ENCODE data around the gene CTNNA3.
"Not testable (repeated sequence)": the region's sequence is repeated elsewhere in the genome, so short reads cannot be mapped to it uniquely, and the experiment has no call there.

DNA sequence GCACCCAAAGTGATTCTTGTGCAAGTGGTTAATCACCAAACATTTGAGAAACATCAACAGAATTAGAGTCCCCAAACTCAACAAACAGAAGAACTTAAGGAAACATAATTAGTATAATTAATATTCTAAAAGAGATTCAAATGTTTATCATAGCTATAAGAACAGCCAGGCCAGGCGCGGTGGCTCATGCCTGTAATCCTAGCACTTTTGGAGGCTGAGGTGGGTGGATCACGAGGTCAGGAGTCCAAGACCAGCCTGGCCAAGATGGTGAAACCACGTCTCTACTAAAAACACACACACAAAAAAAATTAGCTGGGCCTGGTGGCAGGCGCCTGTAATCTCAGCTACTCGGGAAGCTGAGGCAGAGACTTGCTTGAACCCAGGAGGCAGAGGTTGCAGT, 488.1 kb downstream of the CTNNA3 start:
- TF ChIP-seq, protein P1, sequence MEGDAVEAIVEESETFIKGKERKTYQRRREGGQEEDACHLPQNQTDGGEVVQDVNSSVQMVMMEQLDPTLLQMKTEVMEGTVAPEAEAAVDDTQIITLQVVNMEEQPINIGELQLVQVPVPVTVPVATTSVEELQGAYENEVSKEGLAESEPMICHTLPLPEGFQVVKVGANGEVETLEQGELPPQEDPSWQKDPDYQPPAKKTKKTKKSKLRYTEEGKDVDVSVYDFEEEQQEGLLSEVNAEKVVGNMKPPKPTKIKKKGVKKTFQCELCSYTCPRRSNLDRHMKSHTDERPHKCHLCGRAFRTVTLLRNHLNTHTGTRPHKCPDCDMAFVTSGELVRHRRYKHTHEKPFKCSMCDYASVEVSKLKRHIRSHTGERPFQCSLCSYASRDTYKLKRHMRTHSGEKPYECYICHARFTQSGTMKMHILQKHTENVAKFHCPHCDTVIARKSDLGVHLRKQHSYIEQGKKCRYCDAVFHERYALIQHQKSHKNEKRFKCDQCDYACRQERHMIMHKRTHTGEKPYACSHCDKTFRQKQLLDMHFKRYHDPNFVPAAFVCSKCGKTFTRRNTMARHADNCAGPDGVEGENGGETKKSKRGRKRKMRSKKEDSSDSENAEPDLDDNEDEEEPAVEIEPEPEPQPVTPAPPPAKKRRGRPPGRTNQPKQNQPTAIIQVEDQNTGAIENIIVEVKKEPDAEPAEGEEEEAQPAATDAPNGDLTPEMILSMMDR (IDR thresholded peaks at IDR 0.05; ENCODE audit: low read depth, low read length, missing input control): not testable (repeated sequence)
- TF ChIP-seq, protein P2, sequence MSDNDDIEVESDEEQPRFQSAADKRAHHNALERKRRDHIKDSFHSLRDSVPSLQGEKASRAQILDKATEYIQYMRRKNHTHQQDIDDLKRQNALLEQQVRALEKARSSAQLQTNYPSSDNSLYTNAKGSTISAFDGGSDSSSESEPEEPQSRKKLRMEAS (IDR thresholded peaks at IDR 0.05): not testable (repeated sequence)
- TF ChIP-seq GABPA (IDR thresholded peaks at IDR 0.05 in 1 of 2, conservative IDR thresholded peaks at IDR 0.05 in 1 of 2); SP1 (IDR thresholded peaks at IDR 0.05); FOXA1 (IDR thresholded peaks at IDR 0.05); EGR1 (IDR thresholded peaks at IDR 0.05; ENCODE audit: low read depth in 2 of 2): not testable (repeated sequence)
- TF ChIP-seq, protein P3, sequence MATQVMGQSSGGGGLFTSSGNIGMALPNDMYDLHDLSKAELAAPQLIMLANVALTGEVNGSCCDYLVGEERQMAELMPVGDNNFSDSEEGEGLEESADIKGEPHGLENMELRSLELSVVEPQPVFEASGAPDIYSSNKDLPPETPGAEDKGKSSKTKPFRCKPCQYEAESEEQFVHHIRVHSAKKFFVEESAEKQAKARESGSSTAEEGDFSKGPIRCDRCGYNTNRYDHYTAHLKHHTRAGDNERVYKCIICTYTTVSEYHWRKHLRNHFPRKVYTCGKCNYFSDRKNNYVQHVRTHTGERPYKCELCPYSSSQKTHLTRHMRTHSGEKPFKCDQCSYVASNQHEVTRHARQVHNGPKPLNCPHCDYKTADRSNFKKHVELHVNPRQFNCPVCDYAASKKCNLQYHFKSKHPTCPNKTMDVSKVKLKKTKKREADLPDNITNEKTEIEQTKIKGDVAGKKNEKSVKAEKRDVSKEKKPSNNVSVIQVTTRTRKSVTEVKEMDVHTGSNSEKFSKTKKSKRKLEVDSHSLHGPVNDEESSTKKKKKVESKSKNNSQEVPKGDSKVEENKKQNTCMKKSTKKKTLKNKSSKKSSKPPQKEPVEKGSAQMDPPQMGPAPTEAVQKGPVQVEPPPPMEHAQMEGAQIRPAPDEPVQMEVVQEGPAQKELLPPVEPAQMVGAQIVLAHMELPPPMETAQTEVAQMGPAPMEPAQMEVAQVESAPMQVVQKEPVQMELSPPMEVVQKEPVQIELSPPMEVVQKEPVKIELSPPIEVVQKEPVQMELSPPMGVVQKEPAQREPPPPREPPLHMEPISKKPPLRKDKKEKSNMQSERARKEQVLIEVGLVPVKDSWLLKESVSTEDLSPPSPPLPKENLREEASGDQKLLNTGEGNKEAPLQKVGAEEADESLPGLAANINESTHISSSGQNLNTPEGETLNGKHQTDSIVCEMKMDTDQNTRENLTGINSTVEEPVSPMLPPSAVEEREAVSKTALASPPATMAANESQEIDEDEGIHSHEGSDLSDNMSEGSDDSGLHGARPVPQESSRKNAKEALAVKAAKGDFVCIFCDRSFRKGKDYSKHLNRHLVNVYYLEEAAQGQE (IDR thresholded peaks at IDR 0.05): not testable (repeated sequence)
- TF ChIP-seq, protein P4, sequence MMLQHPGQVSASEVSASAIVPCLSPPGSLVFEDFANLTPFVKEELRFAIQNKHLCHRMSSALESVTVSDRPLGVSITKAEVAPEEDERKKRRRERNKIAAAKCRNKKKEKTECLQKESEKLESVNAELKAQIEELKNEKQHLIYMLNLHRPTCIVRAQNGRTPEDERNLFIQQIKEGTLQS (IDR thresholded peaks at IDR 0.05): not testable (repeated sequence)
